NCI-H2227 (cell line): ENCODE data around the gene MTUS2.

Experiments
- DNase-seq: peaks from one replicate; lab custom pipeline; 2025; ENCODE audit not compliant: unreplicated experiment; lab: John Stamatoyannopoulos, UW

MTUS2 gene

GRCh38 chr13:29515372-29515771, 695.2 kb downstream of the MTUS2 start:
- DNase-seq: no peak

GRCh38 chr13:29516012-29516411, 695.9 kb downstream of the MTUS2 start:
- DNase-seq: no peak

- DNase-seq: no peak
These were observed 696.7 kb downstream of the MTUS2 start for GRCh38 chr13:29516880-29517279.

- DNase-seq: no peak
These were observed 699.8 kb downstream of the MTUS2 start for GRCh38 chr13:29519921-29520320.

- no peak for DNase-seq
These were observed 700.5 kb downstream of the MTUS2 start for GRCh38 chr13:29520671-29521070.

GRCh38 chr13:29521336-29521735, 701.2 kb downstream of the MTUS2 start:
- no peak for DNase-seq

GRCh38 chr13:29522044-29522685, 702.0 kb downstream of the MTUS2 start:
- no peak for DNase-seq

- DNase-seq: no peak
These were observed 703.2 kb downstream of the MTUS2 start for GRCh38 chr13:29523199-29523961.

GRCh38 chr13:29524176-29524575, 704.0 kb downstream of the MTUS2 start:
- DNase-seq: no peak

- DNase-seq: no peak
These were observed 704.5 kb downstream of the MTUS2 start for GRCh38 chr13:29524641-29525040.

GRCh38 chr13:29525757-29526156, 705.6 kb downstream of the MTUS2 start:
- no peak for DNase-seq

GRCh38 chr13:29526741-29527140, 706.6 kb downstream of the MTUS2 start:
- DNase-seq: no peak

- no peak for DNase-seq
These were observed 707.4 kb downstream of the MTUS2 start for GRCh38 chr13:29527511-29527910.

GRCh38 chr13:29527916-29528315, 707.8 kb downstream of the MTUS2 start:
- no peak for DNase-seq

GRCh38 chr13:29529754-29530153, 709.6 kb downstream of the MTUS2 start:
- no peak for DNase-seq

GRCh38 chr13:29530901-29531300, 710.8 kb downstream of the MTUS2 start:
- no peak for DNase-seq

- DNase-seq: no peak
These were observed 712.0 kb downstream of the MTUS2 start for GRCh38 chr13:29532116-29532515.

GRCh38 chr13:29532821-29533220, 712.7 kb downstream of the MTUS2 start:
- DNase-seq: no peak

GRCh38 chr13:29534083-29534482, 713.9 kb downstream of the MTUS2 start:
- no peak for DNase-seq

- DNase-seq: no peak
These were observed 715.8 kb downstream of the MTUS2 start for GRCh38 chr13:29535663-29536655.

- no peak for DNase-seq
These were observed 716.7 kb downstream of the MTUS2 start for GRCh38 chr13:29536853-29537252.
